GM23338 (cell line): ENCODE data around the gene GDF7. TPM values are rescaled to one million over a fixed set of nuclear protein-coding genes. Genes with fewer than 3 reads are reported as not detected.

ENCODE experiments used
- CREB1 ChIP-seq: fragments of 250-450 bp; sonication (Bioruptor Pico); IDR thresholded peaks from 2 replicates; pipeline ENCODE4 v1.5.0; 2020; ENCODE audit warnings: low read depth, mild to moderate bottlenecking, moderate library complexity
- ETS1 ChIP-seq: IDR thresholded peaks from 2 replicates; pipeline ENCODE4 v1.6.1; 2016; ENCODE audit warnings: antibody characterized with exemption
- EZH2phosphoT487 ChIP-seq: fragments of 200-600 bp; sonication (generic); IDR thresholded peaks from one replicate; pipeline ENCODE4 v1.8.1; 2018; ENCODE audit warnings: antibody characterized with exemption; ENCODE audit not compliant: unreplicated experiment
- JUNB ChIP-seq: IDR thresholded peaks from one replicate; pipeline ENCODE4 v1.6.1; 2016; ENCODE audit warnings: antibody characterized with exemption; ENCODE audit not compliant: unreplicated experiment
- NANOG ChIP-seq: IDR thresholded peaks from 2 replicates; pipeline ENCODE4 v1.6.1; 2016; ENCODE audit warnings: antibody characterized with exemption, borderline replicate concordance
- STAT1 ChIP-seq: IDR thresholded peaks from one replicate; pipeline ENCODE4 v1.6.1; 2016; ENCODE audit warnings: antibody characterized with exemption; ENCODE audit not compliant: unreplicated experiment
- ZNF114 ChIP-seq: fragments of 250-450 bp; sonication (Bioruptor Pico); IDR thresholded peaks from 2 replicates; pipeline ENCODE4 v1.5.0; 2020; ENCODE audit warnings: mild to moderate bottlenecking, moderate library complexity
- ZNF331 ChIP-seq: fragments of 250-450 bp; sonication (Bioruptor Pico); IDR thresholded peaks from 2 replicates; pipeline ENCODE4 v1.5.0; 2020; ENCODE audit warnings: low read depth, mild to moderate bottlenecking, moderate library complexity
- ZNF462 ChIP-seq: fragments of 250-450 bp; sonication (Bioruptor Pico); IDR thresholded peaks from 2 replicates; pipeline ENCODE4 v1.5.0; 2020; ENCODE audit warnings: mild to moderate bottlenecking, moderate library complexity
- polyA plus RNA-seq: library from polyadenylated mRNA; unstranded; fragments of >200 nt; fragmentation: Nextera tagmentation; extraction: Ambion mirVana; gene quantifications from 2 replicates; pipeline ENCODE4 v1.2.1, GENCODE V29; 2016
- total RNA-seq: library from RNA; depleted of rRNA; stranded (reverse); fragments of >200 nt; shearing (Covaris generic); gene quantifications from 2 replicates; pipeline ENCODE4 v1.2.3, GENCODE V29; 2014
- TF ChIP-seq, protein P1 (sequence below): IDR thresholded peaks from one replicate; pipeline ENCODE4 v1.6.1; 2018; ENCODE audit warnings: antibody characterized with exemption; ENCODE audit not compliant: unreplicated experiment

GDF7 gene
- total and polyA plus RNA-seq, 2 experiments from 2014 or later, result 0.19 to 0.52 TPM

- no peak for TF ChIP-seq ZNF462 (CRISPR knock-in tag)
- TF ChIP-seq, protein P1, sequence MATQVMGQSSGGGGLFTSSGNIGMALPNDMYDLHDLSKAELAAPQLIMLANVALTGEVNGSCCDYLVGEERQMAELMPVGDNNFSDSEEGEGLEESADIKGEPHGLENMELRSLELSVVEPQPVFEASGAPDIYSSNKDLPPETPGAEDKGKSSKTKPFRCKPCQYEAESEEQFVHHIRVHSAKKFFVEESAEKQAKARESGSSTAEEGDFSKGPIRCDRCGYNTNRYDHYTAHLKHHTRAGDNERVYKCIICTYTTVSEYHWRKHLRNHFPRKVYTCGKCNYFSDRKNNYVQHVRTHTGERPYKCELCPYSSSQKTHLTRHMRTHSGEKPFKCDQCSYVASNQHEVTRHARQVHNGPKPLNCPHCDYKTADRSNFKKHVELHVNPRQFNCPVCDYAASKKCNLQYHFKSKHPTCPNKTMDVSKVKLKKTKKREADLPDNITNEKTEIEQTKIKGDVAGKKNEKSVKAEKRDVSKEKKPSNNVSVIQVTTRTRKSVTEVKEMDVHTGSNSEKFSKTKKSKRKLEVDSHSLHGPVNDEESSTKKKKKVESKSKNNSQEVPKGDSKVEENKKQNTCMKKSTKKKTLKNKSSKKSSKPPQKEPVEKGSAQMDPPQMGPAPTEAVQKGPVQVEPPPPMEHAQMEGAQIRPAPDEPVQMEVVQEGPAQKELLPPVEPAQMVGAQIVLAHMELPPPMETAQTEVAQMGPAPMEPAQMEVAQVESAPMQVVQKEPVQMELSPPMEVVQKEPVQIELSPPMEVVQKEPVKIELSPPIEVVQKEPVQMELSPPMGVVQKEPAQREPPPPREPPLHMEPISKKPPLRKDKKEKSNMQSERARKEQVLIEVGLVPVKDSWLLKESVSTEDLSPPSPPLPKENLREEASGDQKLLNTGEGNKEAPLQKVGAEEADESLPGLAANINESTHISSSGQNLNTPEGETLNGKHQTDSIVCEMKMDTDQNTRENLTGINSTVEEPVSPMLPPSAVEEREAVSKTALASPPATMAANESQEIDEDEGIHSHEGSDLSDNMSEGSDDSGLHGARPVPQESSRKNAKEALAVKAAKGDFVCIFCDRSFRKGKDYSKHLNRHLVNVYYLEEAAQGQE, result no peak
- TF ChIP-seq EZH2phosphoT487, result no peak
- no peak for TF ChIP-seq NANOG
- TF ChIP-seq CREB1 (CRISPR knock-in tag), result no peak
- TF ChIP-seq JUNB, result no peak
- no peak for TF ChIP-seq STAT1
- TF ChIP-seq ZNF331 (CRISPR knock-in tag), result no peak
- TF ChIP-seq ETS1, result no peak
- TF ChIP-seq ZNF114, result no peak
Measured at GRCh38 chr2:20678780-20679179, 11.8 kb downstream of the GDF7 start (continued).
